GM12801 (cell line): ENCODE data around the gene AKAP6.

Source experiments
- CTCF ChIP-seq: IDR thresholded peaks from one replicate; pipeline ENCODE4 v1.5.1; 2011; ENCODE audit warnings: control low read depth; ENCODE audit not compliant: insufficient read length; ENCODE audit errors: extremely low read depth

The AKAP6 gene

GRCh38 chr14:32726516-32726915 is 397.4 kb downstream of the AKAP6 start:
- no peak for TF ChIP-seq CTCF

GRCh38 chr14:32727832-32728231 is 398.7 kb downstream of the AKAP6 start:
- TF ChIP-seq CTCF: no peak

GRCh38 chr14:32728526-32728925 is 399.4 kb downstream of the AKAP6 start:
- no peak for TF ChIP-seq CTCF

GRCh38 chr14:32728976-32729375 is 399.9 kb downstream of the AKAP6 start:
- TF ChIP-seq CTCF: no peak

- TF ChIP-seq CTCF: no peak
These were observed 402.2 kb downstream of the AKAP6 start for GRCh38 chr14:32731249-32731648.

GRCh38 chr14:32733015-32733414 is 403.9 kb downstream of the AKAP6 start:
- TF ChIP-seq CTCF: no peak

- TF ChIP-seq CTCF: no peak
These were observed 405.2 kb downstream of the AKAP6 start for GRCh38 chr14:32734261-32734660.

GRCh38 chr14:32737621-32738020 is 408.5 kb downstream of the AKAP6 start:
- no peak for TF ChIP-seq CTCF
